H9 (cell line): Measurements from ENCODE around the gene BTD. TPM values are rescaled to one million over a fixed set of nuclear protein-coding genes. Genes with fewer than 3 reads are reported as not detected.

Source experiments
- DNase-seq: peaks from one replicate; pipeline ENCODE4 v3.0.0-alpha.2; 2017
- H2AFZ ChIP-seq: one replicate; pipeline ENCODE4 v1.6.1; 2013; ENCODE audit warnings: mild to moderate bottlenecking, low read length, control low read depth, moderate library complexity
- H2AK5ac ChIP-seq: 2 replicates; pipeline ENCODE4 v1.6.1; 2013; ENCODE audit warnings: low read length, control low read depth, mixed read lengths; ENCODE audit not compliant: insufficient read length
- H2BK120ac ChIP-seq: one replicate; pipeline ENCODE4 v1.6.1; 2013; ENCODE audit warnings: low read depth, mild to moderate bottlenecking, low read length, control low read depth, inconsistent platforms; ENCODE audit not compliant: poor library complexity, severe bottlenecking
- H2BK12ac ChIP-seq: 2 replicates; pipeline ENCODE4 v1.6.1; 2013; ENCODE audit warnings: low read length, control low read depth, mixed read lengths, low read depth; ENCODE audit not compliant: insufficient read length
- H2BK15ac ChIP-seq: 2 replicates; pipeline ENCODE4 v1.6.1; 2013; ENCODE audit warnings: low read depth, low read length, control low read depth
- H2BK20ac ChIP-seq: one replicate; pipeline ENCODE4 v1.6.1; 2013; ENCODE audit warnings: low read depth, mild to moderate bottlenecking, low read length, control low read depth, inconsistent platforms; ENCODE audit not compliant: poor library complexity, severe bottlenecking
- H2BK5ac ChIP-seq: 2 replicates; pipeline ENCODE4 v1.6.1; 2013; ENCODE audit warnings: low read length, control low read depth, mixed read lengths; ENCODE audit not compliant: insufficient read length
- H3K14ac ChIP-seq: 2 replicates; pipeline ENCODE4 v1.6.1; 2013; ENCODE audit warnings: low read length, control low read depth; ENCODE audit not compliant: insufficient read depth
- H3K18ac ChIP-seq: 2 replicates; pipeline ENCODE4 v1.6.1; 2013; ENCODE audit warnings: low read depth, mild to moderate bottlenecking, mixed read lengths, low read length, control low read depth; ENCODE audit not compliant: insufficient read length
- H3K23ac ChIP-seq: 2 replicates; pipeline ENCODE4 v1.6.1; 2013; ENCODE audit warnings: low read length, control low read depth, mixed read lengths, low read depth; ENCODE audit not compliant: insufficient read length
- H3K23me2 ChIP-seq: 2 replicates; pipeline ENCODE4 v1.6.1; 2013; ENCODE audit warnings: low read depth, mild to moderate bottlenecking, mixed read lengths, low read length, control low read depth; ENCODE audit not compliant: insufficient read length, poor library complexity, severe bottlenecking
- H3K27ac ChIP-seq: 2 replicates; pipeline ENCODE4 v1.5.1; 2013; ENCODE audit warnings: low read length, control low read depth, mixed read lengths, low read depth; ENCODE audit not compliant: insufficient read length
- H3K27me3 ChIP-seq: 2 replicates; pipeline ENCODE4 v1.6.1; 2013; ENCODE audit warnings: low read length, control low read depth, inconsistent platforms; ENCODE audit not compliant: insufficient read depth
- H3K4ac ChIP-seq: 2 replicates; pipeline ENCODE4 v1.6.1; 2013; ENCODE audit warnings: low read depth, mild to moderate bottlenecking, control low read depth, inconsistent platforms, low read length, moderate library complexity
- H3K4me1 ChIP-seq: 2 replicates; pipeline ENCODE4 v1.6.1; 2013; ENCODE audit warnings: low read length, control low read depth, inconsistent platforms; ENCODE audit not compliant: insufficient read depth
- H3K4me2 ChIP-seq: 2 replicates; pipeline ENCODE4 v1.6.1; 2013; ENCODE audit warnings: low read length, control low read depth, mixed read lengths; ENCODE audit not compliant: insufficient read length, insufficient read depth
- H3K56ac ChIP-seq: 2 replicates; pipeline ENCODE4 v1.6.1; 2013; ENCODE audit warnings: low read depth, mild to moderate bottlenecking, mixed read lengths, low read length, control low read depth; ENCODE audit not compliant: insufficient read length
- H3K79me1 ChIP-seq: 2 replicates; pipeline ENCODE4 v1.6.1; 2013; ENCODE audit warnings: low read depth, mild to moderate bottlenecking, moderate library complexity, low read length, control low read depth, inconsistent platforms; ENCODE audit not compliant: insufficient read depth, poor library complexity, severe bottlenecking
- H3K79me2 ChIP-seq: 2 replicates; pipeline ENCODE4 v1.6.1; 2013; ENCODE audit warnings: low read length, control low read depth, inconsistent platforms; ENCODE audit not compliant: insufficient read depth
- H3K9ac ChIP-seq: 2 replicates; pipeline ENCODE4 v1.6.1; 2013; ENCODE audit warnings: low read length, control low read depth, mixed read lengths; ENCODE audit not compliant: insufficient read length; ENCODE audit errors: extremely low read depth
- H3K9me3 ChIP-seq: one replicate; pipeline ENCODE4 v1.6.1; 2013; ENCODE audit warnings: low read depth, low read length, inconsistent platforms; ENCODE audit not compliant: control insufficient read depth
- H3T11ph ChIP-seq: one replicate; pipeline ENCODE4 v1.6.1; 2013; ENCODE audit warnings: mild to moderate bottlenecking, low read length, control low read depth, inconsistent platforms
- H4K20me1 ChIP-seq: one replicate; pipeline ENCODE4 v1.6.1; 2013; ENCODE audit not compliant: control insufficient read depth, insufficient read length, insufficient read depth
- H4K5ac ChIP-seq: 2 replicates; pipeline ENCODE4 v1.6.1; 2013; ENCODE audit warnings: low read depth, mild to moderate bottlenecking, mixed read lengths, low read length, control low read depth; ENCODE audit not compliant: insufficient read length
- H4K8ac ChIP-seq: replicated peaks from 2 replicates; pipeline ENCODE4 v1.6.1; 2013; ENCODE audit warnings: low read length, control low read depth, mixed read lengths, low read depth; ENCODE audit not compliant: insufficient read length
- H4K91ac ChIP-seq: 2 replicates; pipeline ENCODE4 v1.6.1; 2013; ENCODE audit warnings: low read depth, mild to moderate bottlenecking, moderate library complexity, mixed read lengths, low read length, control low read depth; ENCODE audit not compliant: insufficient read length
- H3K27ac Mint-ChIP-seq, 3 experiments: 2 replicates in 2 of 3; 3 replicates in 1 of 3; pipeline ENCODE4 v1.8.0; 2020 to 2021; ENCODE audit warnings: mixed read lengths in 3 of 3, mild to moderate bottlenecking in 1 of 3, moderate library complexity in 1 of 3
- H3K27me3 Mint-ChIP-seq: 2 replicates; pipeline ENCODE4 v1.8.0; 2021; ENCODE audit warnings: low read depth, mild to moderate bottlenecking, moderate library complexity, mixed read lengths
- H3K36me3 Mint-ChIP-seq, 3 experiments: 2 replicates in 2 of 3; 3 replicates in 1 of 3; pipeline ENCODE4 v1.8.0; 2020 to 2021; ENCODE audit warnings: low read depth in 3 of 3, mixed read lengths in 3 of 3; ENCODE audit not compliant: insufficient read depth in 1 of 3
- H3K4me1 Mint-ChIP-seq, 2 experiments: 2 replicates each; pipeline ENCODE4 v1.8.0; 2020; ENCODE audit warnings: mixed read lengths in 2 of 2
- H3K4me3 Mint-ChIP-seq, 2 experiments: 2 replicates in 1 of 2; 3 replicates in 1 of 2; pipeline ENCODE4 v1.8.0; 2020 to 2021; ENCODE audit warnings: mild to moderate bottlenecking in 2 of 2, mixed read lengths in 2 of 2, moderate library complexity in 1 of 2
- H3K9me3 Mint-ChIP-seq, 2 experiments: 2 replicates in 1 of 2; 3 replicates in 1 of 2; pipeline ENCODE4 v1.8.0; 2020; ENCODE audit warnings: mild to moderate bottlenecking in 2 of 2, mixed read lengths in 2 of 2, moderate library complexity in 1 of 2
- WGBS: extraction: QIAGEN DNeasy Blood & Tissue Kit; methylation state at CpG from one replicate; pipeline ENCODE4 v1.1.7; 2013; ENCODE audit warnings: missing lambda C conversion rate, low lambda C conversion rate, mixed read lengths; ENCODE audit not compliant: insufficient read length; ENCODE audit errors: extremely low coverage; 5-methylcytosine and 5-hydroxymethylcytosine counted together
- total RNA-seq: library from RNA; stranded (reverse); gene quantifications from 2 replicates; pipeline ENCODE4 v1.2.1, GENCODE V29; 2021
- TF ChIP-seq, protein P1 (sequence below): fragments of 200-600 bp; sonication (generic); conservative IDR thresholded peaks from 3 replicates; pipeline ENCODE4 v1.8.0; 2021; ENCODE audit warnings: antibody characterized with exemption, mild to moderate bottlenecking

Gene BTD
- total RNA-seq, 1 experiment from 2014 or later, result 21.5 TPM

DNA sequence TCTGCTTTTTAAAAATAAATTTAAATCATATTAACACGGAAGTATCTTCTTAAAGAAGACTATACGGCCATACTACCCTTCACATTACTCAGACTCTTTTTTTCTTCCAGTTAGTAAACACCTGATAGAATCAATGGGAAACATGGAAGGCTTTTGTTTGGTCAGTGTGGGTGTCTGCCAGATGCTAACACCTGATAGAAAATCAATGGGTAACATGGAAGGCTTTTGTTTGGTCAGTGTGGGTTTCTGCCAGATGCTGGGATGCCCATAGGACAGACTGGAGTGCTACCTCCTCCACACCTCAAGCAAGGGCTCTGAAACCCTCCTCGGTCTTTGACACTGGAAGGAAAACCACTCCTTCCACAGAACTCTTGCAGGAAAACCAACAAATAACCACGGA lies 29.4 kb upstream of the BTD start:
- Histone ChIP-seq H2AK5ac (no peak overlapping the region), H3K4me2 (no peak overlapping the region), H4K91ac (no peak overlapping the region), H3K27ac (no peak overlapping the region), H2BK12ac (no peak overlapping the region), H3K9ac (no peak overlapping the region), H3K23ac (no peak overlapping the region), H2BK15ac (no peak overlapping the region), H4K20me1 (no peaks in the 10 kb centered on the region), H3K27me3 (no peaks in the 10 kb centered on the region), H3K4me1 (no peaks in the 10 kb centered on the region), H3K79me1 (no peaks in the 10 kb centered on the region), H2AFZ (no peak overlapping the region), H3K56ac (no peak overlapping the region), H4K5ac (no peak overlapping the region), H3K23me2 (no peaks in the 10 kb centered on the region), H3T11ph (no peak overlapping the region), H2BK120ac (no peak overlapping the region), H3K14ac (no peak overlapping the region), H3K4ac (no peak overlapping the region), H2BK20ac (no peak overlapping the region), H2BK5ac (no peak overlapping the region), H4K8ac (no peak overlapping the region), H3K18ac (no peak overlapping the region), H3K9me3 (no peaks in the 10 kb centered on the region), H3K79me2 (no peaks in the 10 kb centered on the region)
- H3K4me1 Mint-ChIP-seq, result no peaks in the 10 kb centered on the region
- no peak overlapping the region; a peak in 1 of 7 replicates for H3K27ac Mint-ChIP-seq
- H3K9me3 Mint-ChIP-seq, result no peaks in the 10 kb centered on the region
- H3K4me3 Mint-ChIP-seq, result no peak overlapping the region
- WGBS, result no CpG with 5 or more reads among the region's 4 CpGs
- TF ChIP-seq, protein P1, sequence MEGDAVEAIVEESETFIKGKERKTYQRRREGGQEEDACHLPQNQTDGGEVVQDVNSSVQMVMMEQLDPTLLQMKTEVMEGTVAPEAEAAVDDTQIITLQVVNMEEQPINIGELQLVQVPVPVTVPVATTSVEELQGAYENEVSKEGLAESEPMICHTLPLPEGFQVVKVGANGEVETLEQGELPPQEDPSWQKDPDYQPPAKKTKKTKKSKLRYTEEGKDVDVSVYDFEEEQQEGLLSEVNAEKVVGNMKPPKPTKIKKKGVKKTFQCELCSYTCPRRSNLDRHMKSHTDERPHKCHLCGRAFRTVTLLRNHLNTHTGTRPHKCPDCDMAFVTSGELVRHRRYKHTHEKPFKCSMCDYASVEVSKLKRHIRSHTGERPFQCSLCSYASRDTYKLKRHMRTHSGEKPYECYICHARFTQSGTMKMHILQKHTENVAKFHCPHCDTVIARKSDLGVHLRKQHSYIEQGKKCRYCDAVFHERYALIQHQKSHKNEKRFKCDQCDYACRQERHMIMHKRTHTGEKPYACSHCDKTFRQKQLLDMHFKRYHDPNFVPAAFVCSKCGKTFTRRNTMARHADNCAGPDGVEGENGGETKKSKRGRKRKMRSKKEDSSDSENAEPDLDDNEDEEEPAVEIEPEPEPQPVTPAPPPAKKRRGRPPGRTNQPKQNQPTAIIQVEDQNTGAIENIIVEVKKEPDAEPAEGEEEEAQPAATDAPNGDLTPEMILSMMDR, result no peak
- peaks cover 21 to 46% (median 41%) of the 10 kb centered on the region in 3 experiments; a peak in 6 of 7 replicates for H3K36me3 Mint-ChIP-seq
- H3K27me3 Mint-ChIP-seq, result no peaks in the 10 kb centered on the region
- no peak for DNase-seq
